Tibial nerve (tissue), 4 donors: ENCODE results near the gene PABPN1L.

Experiments used
- CTCF ChIP-seq, 5 experiments: fragments of 200-600 bp in 3 of 5; fragments of 450-650 bp in 2 of 5; sonication (generic) in 3 of 5; IDR thresholded peaks; one replicate each; pipeline ENCODE4 v1.5.1; 2016 to 2019; ENCODE audit warnings: antibody characterized with exemption in 5 of 5, mild to moderate bottlenecking in 3 of 5, moderate library complexity in 2 of 5
- EP300 ChIP-seq, 2 donors: sonication (generic); formaldehyde crosslinking; IDR thresholded peaks; one replicate each; pipeline ENCODE4 v1.6.1; 2017; ENCODE audit warnings: antibody characterized with exemption in 2 of 2, mild to moderate bottlenecking in 1 of 2
- POLR2A ChIP-seq, 2 donors: fragments of 450-650 bp; IDR thresholded peaks; one replicate each; pipeline ENCODE4 v1.6.1; 2017; ENCODE audit warnings: antibody characterized with exemption in 2 of 2, mild to moderate bottlenecking in 2 of 2, moderate library complexity in 2 of 2

- no peak for TF ChIP-seq CTCF (IDR thresholded peaks at IDR 0.05)
- TF ChIP-seq EP300 (IDR thresholded peaks at IDR 0.05) = no peak
- no peak for TF ChIP-seq POLR2A (IDR thresholded peaks at IDR 0.05)
These were observed 21.9 kb downstream of the PABPN1L start for GRCh38 chr16:88844419-88845036.
